Vagina (tissue), 2 donors: ENCODE results near the gene SLC39A11.

Experiments
- CTCF ChIP-seq, 3 experiments: fragments of 450-650 bp in 2 of 3; fragments of 200-600 bp in 1 of 3; sonication (generic) in 1 of 3; IDR thresholded peaks; one replicate each; pipeline ENCODE4 v1.5.1; 2017 to 2019; ENCODE audit warnings: antibody characterized with exemption in 3 of 3, mild to moderate bottlenecking in 2 of 3, moderate library complexity in 2 of 3
- POLR2A ChIP-seq, 2 donors: fragments of 450-650 bp; IDR thresholded peaks; one replicate each; pipeline ENCODE4 v1.6.1; 2017; ENCODE audit warnings: antibody characterized with exemption in 2 of 2, mild to moderate bottlenecking in 2 of 2, moderate library complexity in 2 of 2
- POLR2AphosphoS5 ChIP-seq, 2 donors: sonication (generic); formaldehyde crosslinking; IDR thresholded peaks; one replicate each; pipeline ENCODE4 v1.9.0; 2017; ENCODE audit warnings: antibody characterized with exemption in 2 of 2, mild to moderate bottlenecking in 2 of 2, low read depth in 1 of 2; ENCODE audit not compliant: insufficient read depth in 1 of 2

- no peak for TF ChIP-seq CTCF (IDR thresholded peaks at IDR 0.05)
- TF ChIP-seq POLR2A (IDR thresholded peaks at IDR 0.05): no peak
- TF ChIP-seq POLR2AphosphoS5 (IDR thresholded peaks at IDR 0.05; ENCODE audit: insufficient read depth in 1 of 2, low read depth in 1 of 2): no peak
Measured at GRCh38 chr17:72953621-72954020, 138.9 kb downstream of the SLC39A11 start.
